ENCODE results near the gene UBAP1L.

GRCh38 chr15:65110676-65111292, 4.2 kb downstream of the UBAP1L start:
- no peak for TF ChIP-seq EZH2phosphoT487 (IDR thresholded peaks at IDR 0.05; ENCODE audit: insufficient read depth, low read depth)
- TF ChIP-seq EZH2 (IDR thresholded peaks at IDR 0.05; ENCODE audit: insufficient read depth, poor library complexity, severe bottlenecking): no peak
